KMS-11 (cell line): Measurements from ENCODE around the gene DLL4.

Experiments used
- H2AFZ ChIP-seq: fragments of 200-600 bp; sonication (generic); 2 replicates; pipeline ENCODE4 v1.6.1; 2016; ENCODE audit warnings: antibody characterized with exemption, mixed run types, low read depth
- H3K27ac ChIP-seq: fragments of 200-600 bp; sonication (generic); 2 replicates; pipeline ENCODE4 v1.6.1; 2016; ENCODE audit warnings: mild to moderate bottlenecking, mixed run types
- H3K27me3 ChIP-seq: fragments of 200-600 bp; sonication (generic); 2 replicates; pipeline ENCODE4 v1.6.1; 2017; ENCODE audit warnings: mild to moderate bottlenecking, low read depth, mixed run types, moderate library complexity; ENCODE audit not compliant: insufficient read depth
- H3K36me3 ChIP-seq: fragments of 200-600 bp; sonication (generic); 2 replicates; pipeline ENCODE4 v1.6.1; 2017; ENCODE audit warnings: mild to moderate bottlenecking, mixed run types; ENCODE audit not compliant: insufficient read depth
- H3K4me1 ChIP-seq: fragments of 200-600 bp; sonication (generic); 2 replicates; pipeline ENCODE4 v1.6.1; 2016; ENCODE audit warnings: mild to moderate bottlenecking, low read depth, mixed run types; ENCODE audit not compliant: poor library complexity, severe bottlenecking
- H3K4me2 ChIP-seq: fragments of 200-600 bp; sonication (generic); 2 replicates; pipeline ENCODE4 v1.7.0; 2016; ENCODE audit warnings: mild to moderate bottlenecking, mixed run types
- H3K4me3 ChIP-seq: fragments of 200-600 bp; sonication (generic); IDR thresholded peaks from 2 replicates; pipeline ENCODE4 v1.6.1; 2017; ENCODE audit warnings: low read depth, low read length, mixed read lengths; ENCODE audit not compliant: insufficient read depth
- H3K79me2 ChIP-seq: fragments of 200-600 bp; sonication (generic); 2 replicates; pipeline ENCODE4 v1.6.1; 2016; ENCODE audit warnings: low read depth, mixed run types; ENCODE audit not compliant: insufficient read depth
- H3K9ac ChIP-seq: fragments of 200-600 bp; sonication (generic); 2 replicates; pipeline ENCODE4 v1.6.1; 2016; ENCODE audit warnings: mild to moderate bottlenecking, mixed run types
- H4K20me1 ChIP-seq: fragments of 200-600 bp; sonication (generic); 2 replicates; pipeline ENCODE4 v1.6.1; 2016; ENCODE audit warnings: mild to moderate bottlenecking, mixed run types; ENCODE audit not compliant: insufficient read depth
- TF ChIP-seq, protein P1 (sequence below): fragments of 200-600 bp; sonication (generic); conservative IDR thresholded peaks from 2 replicates; pipeline ENCODE4 v1.6.1; 2017; ENCODE audit warnings: low read depth, mild to moderate bottlenecking, antibody characterized with exemption, low read length, moderate library complexity, mixed read lengths

The DLL4 gene

GRCh38 chr15:40934457-40934856 is 5.3 kb downstream of the DLL4 start:
- Histone ChIP-seq H3K27me3 (peaks cover 23% of the 10 kb centered on the region), H3K79me2 (no peaks in the 10 kb centered on the region), H2AFZ (no peak overlapping the region), H3K4me1 (peaks cover 25% of the 10 kb centered on the region), H4K20me1 (no peaks in the 10 kb centered on the region), H3K27ac (no peak overlapping the region), H3K4me3 (no peak overlapping the region), H3K36me3 (no peaks in the 10 kb centered on the region), H3K9ac (no peak overlapping the region), H3K4me2 (no peak overlapping the region)
- TF ChIP-seq, protein P1, sequence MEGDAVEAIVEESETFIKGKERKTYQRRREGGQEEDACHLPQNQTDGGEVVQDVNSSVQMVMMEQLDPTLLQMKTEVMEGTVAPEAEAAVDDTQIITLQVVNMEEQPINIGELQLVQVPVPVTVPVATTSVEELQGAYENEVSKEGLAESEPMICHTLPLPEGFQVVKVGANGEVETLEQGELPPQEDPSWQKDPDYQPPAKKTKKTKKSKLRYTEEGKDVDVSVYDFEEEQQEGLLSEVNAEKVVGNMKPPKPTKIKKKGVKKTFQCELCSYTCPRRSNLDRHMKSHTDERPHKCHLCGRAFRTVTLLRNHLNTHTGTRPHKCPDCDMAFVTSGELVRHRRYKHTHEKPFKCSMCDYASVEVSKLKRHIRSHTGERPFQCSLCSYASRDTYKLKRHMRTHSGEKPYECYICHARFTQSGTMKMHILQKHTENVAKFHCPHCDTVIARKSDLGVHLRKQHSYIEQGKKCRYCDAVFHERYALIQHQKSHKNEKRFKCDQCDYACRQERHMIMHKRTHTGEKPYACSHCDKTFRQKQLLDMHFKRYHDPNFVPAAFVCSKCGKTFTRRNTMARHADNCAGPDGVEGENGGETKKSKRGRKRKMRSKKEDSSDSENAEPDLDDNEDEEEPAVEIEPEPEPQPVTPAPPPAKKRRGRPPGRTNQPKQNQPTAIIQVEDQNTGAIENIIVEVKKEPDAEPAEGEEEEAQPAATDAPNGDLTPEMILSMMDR = no peak

- Histone ChIP-seq H2AFZ (no peak overlapping the region), H3K9ac (no peak overlapping the region), H4K20me1 (no peaks in the 10 kb centered on the region), H3K4me2 (no peak overlapping the region), H3K27me3 (peaks cover 6% of the 10 kb centered on the region; the same call in 1 of the 2 replicates), H3K79me2 (no peaks in the 10 kb centered on the region), H3K4me3 (no peak overlapping the region), H3K27ac (no peak overlapping the region), H3K4me1 (peaks cover 24% of the 10 kb centered on the region), H3K36me3 (no peaks in the 10 kb centered on the region)
- TF ChIP-seq, protein P1 = no peak
Measured at GRCh38 chr15:40936234-40936708, 7.1 kb downstream of the DLL4 start.

DNA sequence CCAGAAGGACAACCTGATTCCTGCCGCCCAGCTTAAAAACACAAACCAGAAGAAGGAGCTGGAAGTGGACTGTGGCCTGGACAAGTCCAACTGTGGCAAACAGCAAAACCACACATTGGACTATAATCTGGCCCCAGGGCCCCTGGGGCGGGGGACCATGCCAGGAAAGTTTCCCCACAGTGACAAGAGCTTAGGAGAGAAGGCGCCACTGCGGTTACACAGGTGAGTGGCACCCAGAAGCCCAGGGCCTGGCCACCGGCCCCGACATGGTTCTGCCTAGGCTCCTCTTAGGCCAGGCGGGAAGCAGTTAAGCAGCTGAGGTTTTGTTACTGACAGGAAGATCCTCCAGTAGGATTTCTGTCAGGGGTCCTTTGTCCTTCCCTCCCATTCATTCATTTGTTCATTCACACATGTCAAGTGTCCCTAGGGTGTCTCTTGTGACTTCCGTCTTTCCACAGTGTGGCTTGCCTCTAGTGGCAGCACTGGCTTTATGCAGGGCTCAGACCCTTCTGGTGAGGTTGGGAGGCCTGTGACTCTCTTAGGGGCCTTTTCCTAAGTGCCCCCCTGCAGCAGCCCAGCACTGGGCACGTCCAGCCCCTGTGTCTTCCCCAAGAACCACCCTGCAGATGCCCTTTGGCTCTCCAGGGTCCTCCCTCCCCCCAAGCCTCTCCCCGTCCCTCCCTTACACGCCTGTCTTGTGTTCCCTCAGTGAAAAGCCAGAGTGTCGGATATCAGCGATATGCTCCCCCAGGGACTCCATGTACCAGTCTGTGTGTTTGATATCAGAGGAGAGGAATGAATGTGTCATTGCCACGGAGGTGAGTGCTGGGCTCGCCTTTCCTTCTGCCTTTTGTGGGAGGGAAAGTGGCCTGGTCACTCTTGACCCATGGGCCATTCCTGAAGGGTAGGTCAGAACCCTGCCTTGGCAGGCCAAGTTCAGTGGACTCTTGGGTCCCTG is 7.8 kb downstream of the DLL4 start:
- TF ChIP-seq, protein P1 = no peak
- H3K4me2 ChIP-seq = no peak overlapping the region
- H3K9ac ChIP-seq = no peak overlapping the region
- no peaks in the 10 kb centered on the region for H3K36me3 ChIP-seq
- H4K20me1 ChIP-seq = no peaks in the 10 kb centered on the region
- peaks cover 21% of the 10 kb centered on the region for H3K4me1 ChIP-seq
- H3K27ac ChIP-seq = no peak overlapping the region
- H3K4me3 ChIP-seq = no peak overlapping the region
- H3K79me2 ChIP-seq = no peaks in the 10 kb centered on the region
- H2AFZ ChIP-seq = no peak overlapping the region
- no peaks in the 10 kb centered on the region for H3K27me3 ChIP-seq

GRCh38 chr15:40937762-40938535 is 8.8 kb downstream of the DLL4 start:
- Histone ChIP-seq H3K27ac (no peak overlapping the region), H2AFZ (no peak overlapping the region), H4K20me1 (no peaks in the 10 kb centered on the region), H3K36me3 (no peaks in the 10 kb centered on the region), H3K27me3 (no peaks in the 10 kb centered on the region), H3K9ac (no peak overlapping the region), H3K4me3 (no peak overlapping the region), H3K4me2 (no peak overlapping the region), H3K79me2 (no peaks in the 10 kb centered on the region), H3K4me1 (peaks cover 24% of the 10 kb centered on the region)
- TF ChIP-seq, protein P1 = peak; percentile 30; the same call in 1 of the 2 replicates
